Activated CD4-positive, alpha-beta T cell treated with anti-CD3 and anti-CD28 coated beads, Interleukin-2, Interleukin-4, amounts not matched to agents 100 ng/mL and 50 ng/mL, durations not matched to agents 16 hours and 8 hours (primary cell): ENCODE data around the gene FNDC11.

Source experiments
- DNase-seq: peaks from one replicate; pipeline ENCODE4 v3.0.0-alpha.2; 2020; ENCODE audit warnings: low spot score

FNDC11 gene

GRCh38 chr20:63598479-63599395 is 44.8 kb downstream of the FNDC11 start:
- no peak for DNase-seq

GRCh38 chr20:63599396-63600050 is 45.6 kb downstream of the FNDC11 start:
- DNase-seq, result no peak

- DNase-seq, result peak; percentile 6
Observed at GRCh38 chr20:63601679-63602078, 47.7 kb downstream of the FNDC11 start.

GRCh38 chr20:63602321-63602720 is 48.4 kb downstream of the FNDC11 start:
- DNase-seq, result no peak
